ENCODE measurements around the gene OR4P4. TPM values are rescaled to one million over a fixed set of nuclear protein-coding genes. Genes with fewer than 3 reads are reported as not detected.

OR4P4 gene
- total RNA-seq, 1 donor from 2014 or later = not detected

DNA sequence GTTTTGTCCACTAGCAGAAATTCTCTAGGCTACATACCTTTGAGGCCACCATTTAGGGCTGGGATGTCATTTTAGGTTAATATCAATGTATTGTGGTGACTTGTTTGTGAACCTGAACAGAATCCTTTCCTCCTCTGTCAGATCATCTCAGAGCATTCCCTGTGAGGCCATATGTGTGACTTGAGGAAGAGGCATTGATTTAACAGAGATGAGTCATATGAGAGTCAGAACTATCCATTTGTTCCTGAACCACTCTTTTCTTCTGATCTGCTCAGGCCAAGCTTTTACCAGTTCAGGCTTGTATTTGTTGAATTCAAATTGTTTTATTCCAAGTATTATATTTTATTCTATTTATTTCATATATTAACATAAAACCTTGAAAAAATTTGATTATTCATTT lies 20.2 kb downstream of the OR4P4 start:
- ATAC-seq (ENCODE audit: low read depth) = no peak

GRCh38 chr11:55658031-55658573 lies 23.2 kb downstream of the OR4P4 start:
- intact Hi-C loops (cut with micrococcal nuclease) = no loop called here
- no peaks in the 10 kb centered on the region for H3K27me3 Mint-ChIP-seq
- H3K4me3 Mint-ChIP-seq = no peak overlapping the region
- peaks cover 7% of the 10 kb centered on the region for H3K9me3 Mint-ChIP-seq
- no peak for TF ChIP-seq CTCF (IDR thresholded peaks at IDR 0.05)
- ChIA-PET POLR2A (no interaction called here), CTCF (no interaction called here)
- H3K27ac Mint-ChIP-seq = no peak overlapping the region
- DNase-seq (no peak), ATAC-seq (ENCODE audit: low read depth) (peak; percentile 67)
- no peaks in the 10 kb centered on the region for H3K36me3 Mint-ChIP-seq (ENCODE audit: low read depth)
- H3K4me1 Mint-ChIP-seq = peaks cover 5% of the 10 kb centered on the region

More for the DNA sequence above, 20.2 kb downstream of the OR4P4 start:
- H3K27ac Mint-ChIP-seq = no peak overlapping the region
- peaks cover 5% of the 10 kb centered on the region for H3K4me1 Mint-ChIP-seq
- ChIA-PET POLR2A (no interaction called here), CTCF (no interaction called here)
- H3K36me3 Mint-ChIP-seq (ENCODE audit: low read depth) = no peaks in the 10 kb centered on the region
- no peak overlapping the region for H3K4me3 Mint-ChIP-seq
- no peak for TF ChIP-seq CTCF (IDR thresholded peaks at IDR 0.05)
- intact Hi-C loops (cut with micrococcal nuclease) = no loop called here
- peaks cover 12% of the 10 kb centered on the region for H3K9me3 Mint-ChIP-seq
- no peak for DNase-seq
- H3K27me3 Mint-ChIP-seq = no peaks in the 10 kb centered on the region

- H3K27me3 Mint-ChIP-seq = no peaks in the 10 kb centered on the region
- H3K9me3 Mint-ChIP-seq = peaks cover 7% of the 10 kb centered on the region
- TF ChIP-seq CTCF (IDR thresholded peaks at IDR 0.05) = no peak
- ChIA-PET CTCF (no interaction called here), POLR2A (no interaction called here)
- H3K4me1 Mint-ChIP-seq = peaks cover 5% of the 10 kb centered on the region
- intact Hi-C loops (cut with micrococcal nuclease) = no loop called here
- DNase-seq (no peak), ATAC-seq (ENCODE audit: low read depth) (no peak)
- H3K4me3 Mint-ChIP-seq = no peak overlapping the region
- H3K27ac Mint-ChIP-seq = no peak overlapping the region
- no peaks in the 10 kb centered on the region for H3K36me3 Mint-ChIP-seq (ENCODE audit: low read depth)
Observed at GRCh38 chr11:55658608-55659007, 23.7 kb downstream of the OR4P4 start.

GRCh38 chr11:55661901-55662300 lies 27.0 kb downstream of the OR4P4 start, which contains the start of gene OR4C6:
Gene OR4C6 (plus strand): TSS chr11:55662201. CDS start chr11:55665167, 2,966 bp downstream.
- Mint-ChIP-seq H3K9me3 (peaks cover 10% of the 10 kb centered on the region), H3K27me3 (no peaks in the 10 kb centered on the region), H3K4me3 (no peak within 1 kb of the TSS), H3K4me1 (peaks cover 5% of the 10 kb centered on the region), H3K27ac (no peak within 1 kb of the TSS), H3K36me3 (ENCODE audit: low read depth) (no peaks in the 10 kb centered on the region)
- intact Hi-C loops (cut with micrococcal nuclease) = no loop called here
- no peak for DNase-seq
- CTCF ChIA-PET = no interaction called here
- POLR2A ChIA-PET = no interaction called here
- TF ChIP-seq CTCF (IDR thresholded peaks at IDR 0.05) = no peak
- ATAC-seq (ENCODE audit: low read depth) = no peak

DNA sequence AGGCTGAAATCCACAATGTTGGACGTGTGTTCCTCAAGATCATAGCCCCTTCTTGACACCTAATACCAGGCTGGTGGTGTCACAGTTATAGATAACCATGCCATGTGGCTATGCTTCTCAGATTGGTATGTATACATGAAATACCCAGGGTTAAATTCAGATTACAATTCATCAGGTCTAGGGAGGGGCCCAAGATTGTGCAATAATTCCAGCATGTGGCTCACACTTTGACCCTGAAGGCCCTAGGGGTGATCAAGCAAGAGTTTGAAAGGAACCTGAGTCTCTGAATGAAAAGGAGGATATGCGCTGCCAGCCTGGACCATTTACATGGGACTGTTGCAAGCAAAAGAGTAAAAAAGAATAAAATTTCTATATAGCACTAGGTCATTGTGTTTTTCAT lies 34.5 kb downstream of the OR4P4 start:
- DNase-seq (no peak), ATAC-seq (ENCODE audit: low read depth) (no peak)
- no peak for TF ChIP-seq CTCF (IDR thresholded peaks at IDR 0.05)
- Mint-ChIP-seq H3K4me1 (no peaks in the 10 kb centered on the region), H3K27me3 (no peaks in the 10 kb centered on the region), H3K9me3 (peaks cover 8% of the 10 kb centered on the region), H3K4me3 (no peak overlapping the region), H3K27ac (no peak overlapping the region), H3K36me3 (ENCODE audit: low read depth) (no peaks in the 10 kb centered on the region)
- intact Hi-C loops (cut with micrococcal nuclease) = no loop called here
- POLR2A ChIA-PET = no interaction called here
- CTCF ChIA-PET = no interaction called here
